ENCODE measurements around the gene FFAR3.
"Not testable (repeated sequence)": the region's sequence is repeated elsewhere in the genome, so short reads cannot be mapped to it uniquely, and the experiment has no call there.

Gene FFAR3

DNA sequence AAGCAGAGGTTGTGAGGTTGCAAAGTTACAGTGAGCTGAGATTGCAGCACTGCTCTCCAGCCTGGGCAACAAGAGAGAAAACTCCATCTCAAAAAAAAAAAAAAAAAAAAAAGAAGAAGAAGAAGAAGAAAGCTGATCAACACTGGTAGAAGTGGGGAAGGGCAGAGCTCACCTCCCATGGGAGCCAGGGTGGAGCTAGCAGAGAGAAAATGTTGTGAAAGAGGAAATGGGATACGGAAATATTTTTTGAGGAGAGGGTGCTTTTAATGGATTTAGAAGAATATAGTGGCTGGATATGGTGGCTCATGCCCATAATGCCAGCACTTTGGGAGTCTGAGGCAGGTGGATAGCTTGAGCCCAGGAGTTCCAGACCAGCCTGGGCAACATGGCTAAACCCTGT, 19.4 kb downstream of the FFAR3 start:
- no peak for DNase-seq (ENCODE audit: low read depth in 2 of 2)

DNA sequence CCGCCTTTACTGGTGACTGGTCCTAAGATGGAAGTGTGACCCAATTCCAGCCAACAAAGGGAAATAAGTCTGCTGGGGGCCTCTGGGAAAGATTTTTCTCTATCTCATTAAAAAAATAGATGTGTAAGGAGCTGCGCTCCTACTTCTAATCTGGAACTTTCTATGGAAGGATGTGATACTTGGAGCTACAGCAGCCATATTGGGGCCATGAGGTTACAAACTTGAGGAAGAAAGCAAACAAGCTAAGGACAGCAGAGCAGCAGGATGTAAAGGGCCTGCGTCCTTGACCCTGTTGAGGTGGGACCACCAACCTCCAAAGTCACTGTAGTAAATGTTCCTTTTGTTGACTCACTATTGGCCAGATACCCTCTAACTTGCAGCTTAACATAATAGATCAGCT, 20.1 kb downstream of the FFAR3 start:
- no peak for DNase-seq (ENCODE audit: low read depth in 2 of 2)

DNA sequence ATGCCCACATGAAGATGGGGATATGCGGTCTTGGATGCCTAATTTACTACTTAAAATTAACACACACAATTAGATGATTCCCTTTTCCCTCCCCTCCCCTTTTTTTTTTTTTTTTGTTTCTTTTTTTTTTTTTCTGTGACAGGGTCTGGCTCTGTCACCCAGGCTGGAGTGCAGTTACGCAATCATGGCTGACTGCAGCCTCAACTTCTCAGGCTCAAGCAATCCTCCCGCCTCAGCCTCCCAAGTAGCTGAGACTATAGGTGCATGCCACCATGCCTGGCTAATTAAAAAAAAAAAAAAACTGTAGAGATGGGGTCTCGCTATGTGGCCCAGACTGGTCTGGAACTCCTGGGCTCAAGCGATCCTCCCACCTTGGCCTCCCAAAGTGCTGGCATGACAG, 21.3 kb downstream of the FFAR3 start:
- DNase-seq (ENCODE audit: low read depth in 2 of 2): not testable (repeated sequence)

DNA sequence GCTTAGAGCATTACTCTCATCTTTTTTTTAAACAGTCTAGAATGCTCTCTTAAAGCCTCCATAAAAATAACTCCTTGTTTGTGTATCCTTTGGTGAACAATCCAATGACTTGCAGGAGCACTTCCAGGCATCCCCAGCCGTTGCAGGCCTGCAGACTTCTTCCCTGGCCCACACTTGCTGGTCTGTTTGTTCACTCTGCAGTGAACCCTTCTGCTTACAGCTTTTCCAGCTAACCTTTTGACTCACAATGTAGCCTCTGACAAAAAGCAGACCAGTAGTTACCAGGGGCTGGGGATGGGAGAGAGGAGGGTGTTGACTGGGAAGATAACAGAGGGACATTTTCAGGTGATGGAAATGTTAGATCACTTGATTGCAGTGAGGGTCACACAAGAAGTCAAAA, 21.7 kb downstream of the FFAR3 start:
- no peak for DNase-seq (ENCODE audit: low read depth in 2 of 2)

DNA sequence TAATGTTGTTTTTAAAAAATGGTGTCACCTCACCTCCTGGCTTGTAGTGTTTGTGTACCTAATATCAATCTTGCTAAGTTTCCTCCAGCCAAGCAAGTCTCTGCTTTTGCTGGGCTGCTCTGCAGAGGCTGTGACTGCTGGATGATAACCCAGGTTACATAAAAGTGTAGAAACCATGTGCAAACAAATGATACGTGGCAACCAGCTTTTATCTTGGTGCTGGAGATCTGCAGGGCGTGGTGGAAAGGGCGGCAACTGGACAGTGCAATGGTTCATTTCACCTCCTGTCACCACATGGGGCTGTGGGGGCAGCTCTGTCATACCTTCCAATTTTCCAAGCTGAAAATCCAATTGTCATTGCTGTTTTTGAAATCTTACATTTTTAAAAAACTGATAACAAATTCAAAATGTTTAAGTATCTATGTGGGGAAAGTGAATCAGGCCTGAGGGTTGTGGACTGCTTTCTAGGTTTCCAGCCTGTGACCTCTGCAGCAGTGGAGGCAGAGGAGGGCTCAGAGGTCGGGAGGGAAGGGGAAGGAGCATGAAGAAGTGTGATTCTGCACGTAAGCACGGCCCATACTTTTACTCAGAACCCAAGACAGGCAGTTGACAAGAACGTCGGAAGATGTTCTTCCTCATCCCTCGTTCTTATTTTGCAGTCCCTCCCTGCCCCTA, 22.3 kb downstream of the FFAR3 start:
- DNase-seq (ENCODE audit: low read depth in 2 of 2): no peak

DNA sequence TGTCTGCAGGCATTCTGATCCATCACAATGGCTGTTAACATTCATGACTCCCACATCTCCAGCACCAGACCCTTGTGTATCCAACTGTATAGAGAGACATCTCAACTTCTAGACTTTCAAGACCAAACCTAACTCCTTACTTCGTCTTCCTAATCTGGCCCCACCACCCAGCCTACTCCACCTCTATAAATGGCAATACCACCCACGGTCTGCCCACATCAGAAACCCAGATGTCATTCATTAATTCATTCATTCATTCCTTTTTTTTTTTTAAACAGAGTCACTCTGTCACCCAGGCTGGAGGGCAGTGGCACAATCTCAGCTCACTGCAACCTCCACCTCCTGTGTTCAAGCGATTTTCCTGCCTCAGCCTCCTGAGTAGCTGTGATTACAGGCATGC, 23.1 kb downstream of the FFAR3 start:
- no peak for DNase-seq (ENCODE audit: low read depth in 2 of 2)

DNA sequence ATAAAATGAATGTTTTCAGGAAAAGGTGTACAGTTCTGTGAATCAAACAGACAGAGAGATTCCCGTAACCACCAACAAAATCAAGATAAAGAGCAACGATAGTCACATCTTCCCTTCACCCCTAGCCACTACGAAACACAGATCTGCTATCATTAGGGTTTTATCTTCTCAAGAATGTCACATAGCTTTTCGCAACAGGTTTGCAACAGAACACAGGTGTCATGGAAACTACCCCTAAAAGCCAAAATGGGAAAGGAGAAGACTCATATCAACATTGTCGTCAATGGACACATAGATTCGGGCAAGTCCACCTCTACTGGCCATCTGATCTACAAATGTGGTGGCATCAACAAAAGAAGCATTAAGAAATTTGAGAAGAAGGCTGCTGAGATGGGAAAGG, 23.7 kb downstream of the FFAR3 start:
- DNase-seq (ENCODE audit: low read depth in 2 of 2): no peak

DNA sequence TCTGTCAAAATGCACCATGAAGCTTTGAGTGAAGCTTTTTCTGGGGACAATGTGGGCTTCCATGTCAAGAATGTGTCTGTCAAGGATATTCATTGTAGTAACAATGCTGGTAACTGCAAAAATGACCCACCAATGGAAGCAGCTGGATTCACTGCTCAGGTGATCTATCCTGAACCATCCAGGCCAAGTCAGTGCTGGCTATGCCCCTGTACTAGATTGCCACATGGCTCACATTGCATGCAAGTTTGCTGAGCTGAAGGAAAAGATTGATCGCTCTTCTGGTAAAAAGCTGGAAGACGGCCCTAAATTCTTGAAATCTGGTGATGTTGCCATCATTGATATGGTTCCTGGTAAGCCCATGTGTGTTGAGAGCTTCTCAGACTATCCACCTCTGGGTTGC, 25.3 kb downstream of the FFAR3 start:
- no peak for DNase-seq (ENCODE audit: low read depth in 2 of 2)

DNA sequence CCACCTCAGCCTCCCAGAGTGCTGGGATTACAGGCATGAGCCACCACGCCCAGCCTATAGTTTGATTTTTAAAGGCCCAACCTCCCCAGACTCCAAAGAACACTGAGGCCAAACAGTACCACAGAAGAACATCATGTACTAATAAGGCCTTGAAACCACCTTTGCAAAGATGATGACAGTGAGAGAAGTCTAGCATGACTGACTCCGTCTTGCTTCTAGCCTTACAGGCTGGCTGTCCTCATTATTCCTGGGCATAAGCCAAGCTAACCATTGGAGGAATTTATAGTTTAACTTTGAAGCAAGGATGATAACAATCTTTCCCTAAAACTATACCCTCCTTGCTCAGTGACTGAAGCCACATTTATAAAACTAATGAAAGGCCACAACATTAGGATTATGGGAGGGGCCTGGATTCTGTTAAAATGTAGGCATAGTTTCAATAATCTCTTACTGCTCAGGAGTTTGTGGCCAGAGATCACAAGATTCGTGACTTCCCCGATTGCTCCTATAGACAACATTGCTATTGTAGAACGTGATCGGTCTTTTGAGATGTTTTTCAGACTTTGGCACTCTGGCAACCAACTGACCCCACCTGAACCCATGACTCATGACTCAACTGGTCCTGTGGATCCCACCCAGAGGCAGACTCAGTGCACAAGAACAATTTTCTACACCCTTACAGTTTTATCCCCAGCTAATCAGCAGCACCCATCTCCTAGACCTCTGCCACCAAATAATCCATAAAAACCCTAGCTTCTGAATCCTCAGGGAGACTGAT, 30.2 kb downstream of the FFAR3 start:
- no peak for DNase-seq (ENCODE audit: low read depth in 2 of 2)

DNA sequence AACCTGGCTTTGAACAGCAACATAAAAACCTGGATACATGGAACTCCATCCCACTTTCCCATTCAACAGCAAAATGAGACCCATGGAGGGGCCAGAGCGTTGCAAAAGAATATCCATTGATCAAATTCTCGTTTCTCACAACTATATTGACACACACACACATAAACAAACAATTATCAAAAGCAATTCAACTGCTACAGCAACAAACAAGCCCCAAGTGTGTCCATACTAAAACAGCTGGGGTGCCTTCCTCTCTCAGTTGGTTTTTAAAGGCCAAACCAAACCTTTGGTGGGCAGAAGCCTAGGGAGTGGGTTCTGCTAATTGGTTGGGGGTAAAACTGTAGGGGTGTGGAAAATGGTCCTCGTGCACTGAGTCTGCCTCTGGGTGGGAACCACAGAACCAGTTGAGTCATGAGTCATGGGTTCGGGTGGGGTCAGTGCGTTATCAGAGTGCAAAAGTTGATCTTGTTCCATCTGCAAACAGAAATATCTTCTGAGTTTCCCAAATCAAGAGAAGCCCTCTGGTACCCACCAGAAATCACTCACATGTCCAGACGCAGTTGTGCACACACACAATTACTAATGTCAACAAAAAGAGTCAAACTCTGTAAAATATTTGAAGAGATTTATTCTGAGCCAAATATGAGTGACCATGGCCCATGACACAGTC, 31.1 kb downstream of the FFAR3 start:
- no peak for DNase-seq (ENCODE audit: low read depth in 2 of 2)

DNA sequence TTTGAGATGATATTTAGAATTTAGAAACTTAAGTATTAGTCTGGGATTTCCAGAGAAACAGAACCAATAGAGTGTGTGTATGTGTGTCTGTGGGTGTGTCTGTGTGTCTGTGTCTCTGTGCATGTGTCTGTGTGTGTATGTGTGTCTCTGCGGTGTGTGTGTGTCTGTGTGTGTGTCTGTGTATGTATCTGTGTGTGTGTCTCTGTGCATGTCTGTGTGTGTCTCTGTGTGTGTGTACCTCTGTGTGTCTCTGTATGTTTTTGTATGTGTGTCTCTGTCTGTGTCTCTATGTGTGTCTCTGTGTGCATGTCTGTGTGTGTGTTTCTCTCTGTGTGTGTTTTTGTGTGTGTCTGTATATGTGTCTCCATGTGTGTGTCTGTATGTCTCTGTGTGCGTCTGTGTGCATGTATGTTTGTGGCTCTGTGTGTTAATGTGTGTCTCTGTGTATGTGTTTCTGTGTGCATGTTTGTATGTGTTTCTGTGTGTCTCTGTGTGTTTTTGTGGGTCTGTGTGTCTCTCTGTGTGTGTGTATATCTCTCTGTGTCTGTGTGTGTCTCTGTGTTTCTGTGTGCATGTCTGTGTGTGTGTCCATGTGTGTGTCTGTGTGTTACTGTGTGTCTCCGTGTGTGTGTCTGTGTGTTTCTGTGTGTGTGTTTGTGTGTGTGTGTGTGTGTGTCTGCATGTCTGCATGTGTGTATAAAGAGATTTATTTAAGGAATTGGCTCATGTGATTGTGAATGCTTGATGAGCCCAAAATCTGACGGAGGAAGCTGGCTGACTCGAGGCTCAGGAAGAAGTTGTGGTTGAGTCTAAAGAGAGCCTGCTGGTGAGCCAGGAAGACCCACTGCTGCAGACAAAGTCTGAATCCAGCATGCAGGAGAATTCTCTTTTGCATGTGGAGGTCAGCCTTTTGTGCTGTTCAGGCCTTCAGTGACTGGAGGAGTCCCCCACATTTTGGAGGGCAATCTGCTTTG, 34.8 kb downstream of the FFAR3 start:
- DNase-seq (ENCODE audit: low read depth in 2 of 2): no peak

DNA sequence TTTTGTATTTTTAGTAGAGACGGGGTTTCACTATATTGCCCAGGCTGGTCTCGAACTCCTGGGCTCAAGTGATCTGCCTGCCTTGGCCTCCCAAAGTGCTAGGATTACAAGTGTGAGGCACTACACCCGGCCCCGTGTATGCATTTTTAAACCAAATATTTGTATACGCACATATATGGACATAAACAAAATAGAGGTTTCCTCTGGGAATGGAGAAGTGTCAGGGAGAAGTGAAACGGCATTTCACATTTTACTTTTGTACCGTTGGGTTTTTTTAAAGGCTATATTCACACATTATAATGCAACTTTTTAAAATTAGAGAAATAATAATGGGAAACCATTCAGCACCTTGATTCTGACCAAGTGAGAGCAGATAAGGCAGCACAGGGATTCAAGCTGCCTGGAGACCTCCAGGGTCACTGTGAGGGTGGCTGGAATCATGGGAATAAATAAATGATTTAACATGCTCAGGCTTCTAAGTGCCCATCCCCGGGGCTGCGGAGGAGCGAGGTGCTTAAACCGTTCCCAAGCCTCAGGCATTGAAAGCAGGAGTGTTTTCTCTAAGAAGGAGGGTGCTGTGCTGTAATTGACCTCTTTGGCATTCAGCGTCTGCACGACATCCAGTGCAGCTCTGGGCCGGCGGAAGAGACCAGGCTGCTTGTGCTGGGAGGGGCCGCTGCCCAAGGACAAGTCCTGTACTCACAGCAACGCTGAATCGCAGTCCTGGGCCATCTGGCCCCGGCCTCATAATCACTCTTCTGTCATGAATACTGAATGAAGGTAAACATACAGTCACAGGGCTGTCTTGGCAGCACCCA, 37.3 kb downstream of the FFAR3 start:
- DNase-seq (ENCODE audit: low read depth in 2 of 2): no peak

DNA sequence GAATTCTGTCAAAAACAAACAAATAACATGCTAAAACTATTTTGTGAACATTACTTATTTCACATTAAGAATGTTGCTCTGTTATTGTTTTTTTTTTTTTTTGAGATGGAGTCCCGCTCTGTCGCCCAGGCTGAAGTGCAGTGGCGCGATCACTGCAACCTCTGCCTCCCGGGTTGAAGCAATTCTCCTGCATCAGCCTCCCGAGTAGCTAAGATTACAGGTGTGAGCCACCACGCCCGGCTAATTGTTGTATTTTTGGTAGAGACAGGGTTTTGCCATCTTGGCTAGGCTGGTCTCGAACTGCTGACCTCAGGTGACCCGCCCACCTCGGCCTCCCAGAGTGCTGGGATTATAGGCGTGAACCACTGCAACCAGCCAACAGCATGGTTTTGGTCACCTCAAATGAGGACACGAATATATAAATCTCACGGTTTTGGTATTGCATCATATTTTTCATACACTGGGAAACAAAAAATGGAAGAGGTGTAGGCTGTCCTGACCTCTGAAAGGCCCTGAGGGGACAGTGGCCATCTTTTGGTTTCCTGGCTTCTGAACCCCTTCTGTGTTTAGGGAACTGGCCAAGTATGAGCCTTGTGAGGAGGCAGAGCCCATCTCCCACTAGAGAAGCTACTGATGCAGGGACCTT, 38.1 kb downstream of the FFAR3 start:
- DNase-seq (ENCODE audit: low read depth in 2 of 2): no peak

DNA sequence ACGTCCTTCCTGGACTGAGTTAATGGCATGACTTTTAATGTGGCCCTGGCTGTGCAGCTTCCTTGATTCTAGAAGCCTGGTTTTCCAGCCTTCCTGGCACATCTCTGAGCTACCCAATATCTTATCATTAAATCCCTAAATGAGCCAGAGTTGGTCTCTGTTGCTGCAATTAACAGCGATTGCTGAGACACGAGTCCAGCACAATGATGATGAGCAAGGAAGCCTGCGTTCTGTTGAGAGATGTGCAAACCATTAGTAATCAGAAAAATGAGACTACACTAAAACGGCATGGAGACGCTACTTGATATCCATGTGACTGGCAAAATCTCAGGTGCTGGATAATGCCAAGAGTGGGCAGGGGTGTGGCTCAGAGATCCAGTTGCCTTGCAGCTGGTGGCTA, 38.8 kb downstream of the FFAR3 start:
- no peak for DNase-seq (ENCODE audit: low read depth in 2 of 2)

DNA sequence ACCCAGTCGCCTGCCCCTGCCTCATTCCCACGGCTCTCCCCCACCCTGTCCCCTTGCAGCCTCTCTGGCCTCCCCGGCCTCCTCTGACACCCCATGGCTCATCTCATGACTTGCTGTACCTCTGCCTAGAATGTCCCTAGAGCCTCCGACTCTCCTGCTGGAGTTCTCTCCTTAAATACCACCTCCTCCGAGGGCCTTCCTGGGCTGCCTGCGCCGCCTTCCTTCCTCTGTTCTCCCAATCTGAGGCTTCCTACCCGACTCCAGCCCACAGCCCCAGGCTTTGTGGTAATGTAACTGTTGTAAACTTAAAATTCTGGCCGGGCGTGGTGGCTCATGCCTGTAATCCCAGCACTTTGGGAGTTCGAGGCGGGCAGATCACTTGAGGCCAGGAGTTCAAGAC, 40.3 kb downstream of the FFAR3 start:
- DNase-seq (ENCODE audit: low read depth in 2 of 2): no peak

DNA sequence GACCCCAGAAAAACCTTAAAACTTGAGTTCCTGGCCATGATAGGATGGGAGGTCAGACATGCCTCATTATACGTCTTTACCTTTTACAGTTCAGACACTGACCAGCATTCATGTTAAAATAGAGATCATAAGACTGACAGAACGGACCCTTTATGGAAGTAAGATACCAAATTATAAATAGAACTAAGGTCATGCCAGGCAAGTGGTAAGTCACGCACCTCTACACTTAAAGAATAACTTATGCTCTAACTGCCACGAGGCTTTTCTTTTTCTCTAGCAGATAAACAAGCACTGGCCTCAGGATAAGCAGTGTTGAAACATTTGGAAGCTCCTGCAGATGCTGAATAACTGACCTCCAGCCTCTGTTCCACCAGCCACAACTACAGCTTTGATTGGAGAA, 41.0 kb downstream of the FFAR3 start:
- DNase-seq (ENCODE audit: low read depth in 2 of 2): no peak

DNA sequence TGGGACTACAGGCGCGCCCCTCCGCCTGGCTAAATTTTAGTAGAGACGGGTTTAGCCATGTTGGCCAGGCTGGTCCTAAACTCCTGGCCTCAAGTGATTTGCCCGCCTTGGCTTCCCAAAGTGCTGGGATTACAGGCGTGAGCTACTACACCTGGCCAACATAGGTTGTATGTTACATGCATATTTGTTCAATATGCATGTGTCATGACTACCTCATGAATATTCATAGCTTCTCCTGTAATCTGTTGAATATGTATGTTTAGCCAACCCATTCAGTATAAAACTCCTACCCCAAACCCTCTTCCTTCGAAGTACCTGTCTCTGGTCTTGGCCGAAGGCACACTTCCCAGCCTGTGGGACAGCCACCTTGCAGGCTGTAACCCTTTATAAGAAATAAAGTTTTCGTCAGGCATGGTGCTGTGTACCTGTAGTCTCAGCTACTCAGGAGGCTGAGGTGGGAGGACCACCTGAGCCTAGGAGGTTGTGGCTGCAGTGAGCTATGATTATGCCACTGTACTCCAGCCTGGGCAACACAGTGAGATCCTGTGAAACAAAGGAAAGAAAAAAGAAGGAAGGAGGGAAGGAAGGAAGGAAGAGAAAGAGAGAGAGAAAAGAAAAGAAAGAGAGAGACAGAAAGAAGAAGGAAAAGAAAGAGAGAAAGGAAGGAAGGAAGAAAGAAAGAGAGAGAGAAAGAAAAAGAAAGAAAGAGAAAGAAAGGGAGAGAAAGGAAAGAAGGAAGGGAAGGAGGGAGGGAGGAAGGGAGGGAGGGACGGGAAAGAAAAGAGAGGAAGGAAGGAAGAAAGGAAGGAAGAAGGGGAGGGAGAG, 41.9 kb downstream of the FFAR3 start:
- DNase-seq (ENCODE audit: low read depth in 2 of 2): no peak

DNA sequence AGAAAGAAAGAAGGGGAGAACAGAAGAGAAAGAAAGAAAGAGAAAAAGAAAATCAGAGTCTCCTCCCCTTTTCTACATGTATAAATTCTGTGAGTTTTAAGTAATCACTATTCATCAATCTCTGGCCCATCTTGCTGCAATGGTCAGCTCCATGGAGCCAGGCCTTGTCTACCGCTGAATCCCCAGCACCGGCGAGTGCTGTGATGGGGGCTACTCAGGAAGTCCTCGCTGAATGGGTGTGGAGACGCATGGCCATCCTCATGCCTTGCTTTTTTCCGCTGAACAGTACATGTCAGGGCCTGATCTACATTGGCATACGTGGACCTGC, 42.5 kb downstream of the FFAR3 start:
- DNase-seq (ENCODE audit: low read depth in 2 of 2): no peak

DNA sequence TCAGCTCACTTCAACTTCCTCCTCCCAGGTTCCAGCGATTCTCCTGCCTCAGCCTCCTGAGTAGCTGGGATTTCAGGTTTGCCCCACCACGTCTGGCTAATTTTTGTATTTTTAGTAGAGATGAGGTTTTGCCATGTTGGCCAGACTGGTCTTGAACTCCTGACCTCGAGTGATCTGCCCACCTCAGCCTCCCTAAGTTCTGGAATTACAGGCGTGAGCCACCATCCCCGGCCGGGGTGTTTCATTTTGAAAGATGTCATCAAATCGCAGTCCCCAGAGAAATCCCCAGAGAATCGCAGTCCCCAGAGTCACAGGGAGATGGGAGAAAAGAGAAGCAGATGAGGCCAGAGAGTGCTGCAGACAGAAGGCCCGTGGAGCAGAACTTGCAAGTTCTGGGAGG, 43.2 kb downstream of the FFAR3 start:
- DNase-seq (ENCODE audit: low read depth in 2 of 2): not testable (repeated sequence)
